Activated CD4-positive, alpha-beta T cell treated with anti-CD3 and anti-CD28 coated beads, Interleukin-2, Interleukin-6, amounts not matched to agents 100 ng/mL and 50 ng/mL, durations not matched to agents 16 hours and 8 hours (primary cell): ENCODE results near the gene RAB7B.

Source experiments
- DNase-seq: peaks from one replicate; pipeline ENCODE4 v3.0.0-alpha.2; 2020

The RAB7B gene

GRCh38 chr1:205972491-205973168 lies 30.6 kb downstream of the RAB7B start:
- DNase-seq: no peak

DNA sequence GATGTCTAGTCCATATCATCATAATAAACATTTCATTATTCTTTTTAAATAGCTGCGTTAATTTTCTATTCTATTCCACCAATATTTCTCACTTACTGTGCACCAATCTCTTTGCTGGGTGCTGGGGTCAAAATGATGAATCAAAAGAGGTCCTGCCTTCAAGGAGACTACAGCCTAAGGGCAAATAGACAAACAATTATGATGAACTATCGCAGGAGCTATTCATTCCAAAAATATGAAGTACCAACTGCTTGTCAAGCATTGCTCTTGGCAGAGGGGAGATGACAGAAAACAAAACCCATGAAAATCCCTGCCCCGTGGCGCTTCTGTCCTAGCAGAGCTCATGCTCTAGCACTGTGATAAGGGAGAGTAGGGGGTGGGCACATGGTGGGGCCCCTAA lies 31.1 kb downstream of the RAB7B start:
- no peak for DNase-seq

GRCh38 chr1:205971082-205971481 lies 32.1 kb downstream of the RAB7B start:
- no peak for DNase-seq

DNA sequence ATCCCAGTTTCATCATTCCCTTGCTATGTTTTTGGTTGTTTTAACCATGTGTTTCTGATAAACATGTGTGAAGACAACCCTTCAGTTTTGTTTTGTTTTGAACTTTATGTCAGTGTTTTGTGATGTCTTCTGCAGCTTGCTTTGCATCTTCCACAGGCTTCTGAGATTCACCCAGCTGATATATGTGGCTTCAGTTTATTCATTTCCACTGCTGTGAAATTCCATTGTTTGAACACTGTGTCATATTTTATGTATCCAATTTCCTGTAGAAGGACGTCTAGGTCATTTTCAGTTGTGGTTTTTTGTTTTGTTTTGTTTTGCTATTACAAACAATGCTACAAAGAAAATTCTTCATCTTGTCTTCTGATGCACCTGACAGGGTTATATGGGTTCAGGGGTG lies 32.7 kb downstream of the RAB7B start:
- no peak for DNase-seq

GRCh38 chr1:205969229-205969628 lies 34.0 kb downstream of the RAB7B start:
- no peak for DNase-seq

- no peak for DNase-seq
These were observed 35.5 kb downstream of the RAB7B start for GRCh38 chr1:205967554-205968335.

GRCh38 chr1:205965036-205965884 lies 37.9 kb downstream of the RAB7B start:
- no peak for DNase-seq

DNA sequence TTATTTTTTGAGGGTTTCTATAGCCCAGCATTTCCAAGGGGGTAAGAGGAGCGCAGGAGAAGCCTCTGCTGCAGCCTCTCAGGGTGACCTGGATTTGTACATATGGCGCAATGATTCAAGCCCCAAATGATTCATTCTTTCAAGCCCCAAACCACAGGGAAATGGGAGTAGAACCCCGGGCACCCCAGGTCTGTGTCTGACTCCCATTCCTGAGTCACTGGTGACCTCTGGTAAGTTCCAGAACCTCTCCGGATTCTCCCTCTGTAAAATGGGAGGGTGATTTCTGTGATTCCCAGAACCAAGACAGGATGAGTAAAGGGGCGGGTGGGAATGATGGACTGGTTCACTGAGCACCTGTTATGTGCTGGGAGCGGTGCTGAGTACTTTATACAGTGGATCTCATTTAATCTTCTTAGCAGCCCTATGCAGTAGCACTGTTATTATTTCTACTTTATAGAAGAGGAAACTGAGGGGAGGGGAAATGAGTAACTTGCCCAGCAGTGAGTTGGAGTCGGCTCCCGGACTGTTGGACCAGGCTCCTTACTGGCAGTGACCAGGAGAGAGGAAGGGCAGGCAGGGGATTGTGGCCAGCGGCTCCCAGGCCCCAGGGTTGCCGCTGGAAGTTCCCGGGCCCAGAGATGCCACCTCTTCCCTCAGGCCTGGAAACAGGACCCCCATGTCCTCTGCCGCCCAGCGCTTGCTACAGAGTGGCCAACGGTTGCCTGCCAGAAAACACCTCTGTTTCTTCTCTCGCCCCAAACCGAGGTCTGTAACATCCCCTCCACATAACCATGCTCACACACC lies 39.6 kb downstream of the RAB7B start:
- peak; percentile 13 for DNase-seq

DNA sequence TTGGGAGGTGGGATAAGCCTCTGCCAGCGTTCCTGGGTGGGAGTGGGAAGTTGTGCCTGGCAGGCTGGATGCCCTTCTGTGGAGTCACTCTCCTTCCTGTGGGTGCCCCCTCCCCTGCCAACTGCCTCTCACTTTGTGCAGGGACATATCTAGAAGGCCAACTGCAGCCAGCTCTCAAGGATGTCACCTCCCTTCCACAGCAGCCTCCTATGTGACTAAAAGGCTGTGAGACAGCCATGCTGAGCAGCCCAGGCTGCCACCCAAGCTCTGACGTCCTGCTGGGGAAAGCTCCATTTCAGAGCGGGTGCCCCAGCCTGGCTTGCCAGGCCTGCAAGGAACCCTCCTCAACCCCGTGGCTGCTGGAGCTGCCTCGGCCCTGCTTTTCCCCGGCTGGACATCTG lies 40.4 kb downstream of the RAB7B start:
- DNase-seq: no peak

GRCh38 chr1:205961991-205962820 lies 41.0 kb downstream of the RAB7B start:
- DNase-seq: no peak

DNA sequence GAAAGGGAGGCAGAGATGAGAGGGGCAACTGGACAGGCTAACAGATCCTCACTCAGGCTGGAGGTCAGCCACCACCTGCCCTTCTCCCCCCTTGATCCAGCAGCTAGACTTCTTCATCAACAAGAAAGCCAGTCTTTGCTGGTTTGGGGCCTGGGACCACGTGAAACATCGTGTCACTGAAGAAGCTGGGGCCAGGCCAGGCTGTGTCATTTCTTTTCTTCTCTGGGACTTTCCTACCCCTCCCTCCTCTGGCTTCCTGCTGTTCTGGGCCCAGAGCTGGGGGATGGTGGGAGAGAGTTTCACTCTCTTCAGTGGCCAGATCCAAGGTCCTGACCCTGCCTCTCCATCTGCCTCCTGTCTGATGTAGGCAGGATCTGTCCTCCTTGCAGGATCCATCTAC lies 41.8 kb downstream of the RAB7B start:
- DNase-seq: peak; percentile 50

DNA sequence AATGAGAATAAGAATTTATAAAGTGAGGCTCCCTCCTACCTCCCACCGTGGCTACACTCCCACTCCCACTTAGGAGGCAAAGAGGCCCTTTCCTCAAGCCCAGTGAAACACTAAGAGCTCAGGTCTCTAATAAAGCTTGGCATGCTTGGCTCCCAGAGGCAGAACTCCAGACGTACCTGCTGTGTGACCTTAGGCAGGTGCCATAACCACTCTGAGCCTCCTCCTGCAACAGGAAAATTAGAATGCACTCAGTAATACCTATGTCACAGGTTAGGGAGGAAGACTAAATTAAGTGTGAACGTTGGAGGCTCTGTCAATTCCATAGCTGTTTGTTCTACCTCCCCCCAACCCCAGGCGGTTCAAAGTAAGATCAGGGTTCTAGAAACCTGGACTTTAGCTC lies 43.4 kb downstream of the RAB7B start:
- no peak for DNase-seq

DNA sequence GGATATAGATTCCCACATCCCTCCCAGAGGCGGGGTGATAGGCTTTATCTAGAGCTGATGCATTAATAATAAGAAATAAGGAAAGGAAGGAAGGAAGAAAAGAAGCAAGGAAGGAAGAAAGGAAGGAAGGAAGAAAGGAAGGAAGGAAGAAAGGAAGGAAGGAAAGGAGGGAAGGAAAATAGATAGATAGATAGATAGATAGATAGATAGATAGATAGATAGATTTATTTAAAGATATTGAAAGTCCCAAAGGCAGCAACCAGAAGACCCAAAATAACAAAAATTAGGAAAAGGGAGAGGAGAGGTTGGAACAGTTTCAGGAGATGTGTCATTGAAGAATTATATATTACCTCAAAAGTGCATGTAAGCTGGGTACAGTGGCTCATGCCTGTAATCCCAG lies 47.7 kb downstream of the RAB7B start:
- DNase-seq: no peak

DNA sequence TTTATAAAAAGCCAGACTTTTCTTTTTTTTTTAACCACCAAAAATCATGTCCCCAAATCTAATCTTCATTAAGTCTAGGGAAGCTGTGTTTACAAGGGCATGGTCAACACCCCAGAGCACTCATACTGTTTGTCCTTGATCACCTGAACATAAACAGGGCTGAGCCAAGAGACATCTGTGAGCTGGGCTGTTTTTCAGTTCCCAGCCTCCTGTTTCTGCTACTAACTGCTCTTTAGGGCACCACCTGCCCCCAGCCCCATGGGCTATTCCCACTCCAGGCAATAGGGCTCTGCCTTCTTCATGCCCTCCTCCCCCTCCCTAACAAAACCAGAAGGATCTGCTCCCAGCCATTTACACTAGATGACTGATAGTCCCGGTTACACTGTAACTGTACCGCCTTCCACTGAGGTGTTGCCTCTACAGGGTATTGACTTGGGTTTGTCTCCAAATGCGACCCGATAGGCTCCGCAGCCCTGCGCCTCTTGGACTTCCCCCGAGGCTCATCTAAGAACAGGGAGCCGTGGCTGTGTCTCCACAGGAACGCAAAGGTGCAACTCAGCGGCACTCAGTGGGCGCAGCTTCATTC lies 48.3 kb downstream of the RAB7B start:
- DNase-seq: no peak

DNA sequence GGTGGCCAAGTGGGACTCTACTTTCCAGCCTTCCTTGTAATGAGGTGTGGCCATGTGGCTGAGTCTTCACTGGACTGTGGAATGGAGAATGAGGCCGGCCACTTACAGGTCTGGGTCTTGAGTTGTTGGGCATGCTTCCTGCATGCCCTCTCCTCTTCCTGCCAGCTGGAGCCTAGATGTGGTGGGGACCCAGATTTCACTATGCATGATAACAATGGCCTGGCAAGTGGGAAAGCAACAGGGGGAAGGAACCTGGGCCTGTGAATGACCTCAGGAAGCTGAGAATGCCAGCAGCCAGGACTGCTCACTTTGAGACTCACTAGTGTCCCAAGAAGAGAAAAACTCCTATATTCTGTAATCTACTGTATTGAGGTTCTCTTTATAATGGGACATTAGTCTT lies 51.4 kb downstream of the RAB7B start:
- DNase-seq: no peak

DNA sequence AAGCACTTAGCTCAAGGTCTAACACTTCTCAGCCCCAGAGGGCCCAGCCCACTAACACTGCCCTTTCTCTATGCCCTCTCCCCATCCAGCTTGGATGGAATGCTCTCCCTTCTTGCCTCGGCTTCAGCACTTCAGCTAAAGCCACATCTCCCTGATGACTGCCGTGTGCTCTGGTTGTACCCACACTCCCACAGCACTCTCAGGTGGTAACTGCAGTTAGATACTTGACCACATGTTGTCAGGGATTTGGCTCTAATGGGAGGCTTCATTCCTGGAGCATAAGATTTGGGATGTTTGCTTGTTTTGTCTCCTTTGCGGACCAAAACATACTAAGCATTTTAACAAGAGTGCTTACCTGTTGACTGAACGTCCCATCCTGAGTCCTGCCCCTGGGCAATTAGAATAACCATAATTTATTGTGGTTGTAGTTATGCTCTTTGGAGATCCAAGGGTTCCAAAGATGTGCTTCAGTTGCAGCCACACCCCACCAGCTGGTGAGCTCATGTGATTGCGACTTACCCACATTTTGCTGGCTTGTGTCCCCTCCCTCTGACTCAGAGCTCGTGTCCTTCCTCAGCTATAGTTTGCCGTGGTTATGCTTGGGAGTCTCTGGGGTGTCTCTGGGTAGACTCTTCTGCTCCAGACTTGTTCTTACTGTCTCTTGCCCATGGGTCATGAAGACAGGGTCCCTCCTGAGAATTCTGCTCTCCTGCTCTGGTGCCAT lies 52.2 kb downstream of the RAB7B start:
- DNase-seq: no peak

DNA sequence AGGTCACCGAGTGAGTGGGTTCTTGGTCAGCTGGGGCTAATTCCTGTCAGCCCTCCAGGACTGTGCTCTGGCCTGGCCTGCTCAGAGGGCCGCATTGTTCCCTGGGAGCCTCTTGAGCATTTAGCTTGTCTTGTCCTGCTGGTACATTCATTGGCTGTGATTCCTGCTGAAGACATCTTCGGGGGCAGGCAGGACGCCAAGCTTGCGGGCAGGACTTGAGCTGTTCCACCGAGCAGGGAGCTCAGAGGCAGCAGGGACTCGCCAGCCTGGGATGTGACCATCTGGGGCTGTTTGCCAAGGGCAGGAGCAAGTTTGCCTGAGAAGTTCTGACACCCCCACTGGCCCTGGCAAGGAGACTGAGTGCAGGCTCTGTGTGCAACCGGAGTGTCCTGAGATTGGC lies 52.9 kb downstream of the RAB7B start:
- no peak for DNase-seq

DNA sequence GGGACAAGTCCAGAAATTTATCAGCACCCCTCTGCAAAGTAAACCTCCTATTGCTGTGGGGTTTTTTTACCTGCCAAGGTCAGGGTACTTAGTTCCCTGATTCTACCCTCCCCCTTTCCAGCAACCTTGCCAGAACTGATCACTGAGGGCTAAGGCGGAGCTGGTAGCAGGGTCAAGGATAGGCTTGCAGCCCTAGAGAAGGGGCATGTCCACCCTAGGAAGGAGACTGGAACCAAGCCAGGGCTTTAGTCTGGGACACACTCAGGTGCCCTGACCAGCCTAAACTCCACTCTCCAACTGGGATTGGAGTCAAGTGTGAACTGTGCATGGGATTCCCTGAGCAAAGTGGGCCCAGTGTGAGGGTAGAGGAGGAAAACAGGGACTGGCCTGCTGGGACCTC lies 53.4 kb downstream of the RAB7B start:
- no peak for DNase-seq

GRCh38 chr1:205948886-205949285 lies 54.3 kb downstream of the RAB7B start:
- no peak for DNase-seq

- DNase-seq: no peak
These were observed 55.2 kb downstream of the RAB7B start for GRCh38 chr1:205948039-205948438.

DNA sequence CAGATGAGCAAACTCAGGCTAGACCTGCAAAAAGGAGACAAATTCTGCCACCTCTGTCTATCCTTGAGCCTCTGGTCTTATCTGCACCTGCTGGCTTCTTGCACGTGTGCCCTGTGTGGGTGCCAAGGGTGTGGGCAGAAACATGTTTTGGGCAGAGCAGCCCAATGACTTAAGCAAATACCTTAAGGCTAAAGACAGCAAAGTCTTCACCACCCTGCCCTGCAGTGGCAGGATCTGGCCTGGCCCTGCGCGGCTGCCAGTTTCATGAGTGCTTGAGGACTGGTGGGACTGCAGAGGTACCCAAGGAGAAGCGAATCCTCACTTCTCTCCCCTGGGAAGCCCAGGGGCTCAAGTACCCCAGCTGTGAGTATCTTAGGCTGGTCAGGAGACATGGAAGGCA lies 56.2 kb downstream of the RAB7B start:
- DNase-seq: no peak
